Activated naive CD4-positive, alpha-beta T cell treated with anti-CD3 and anti-CD28 coated beads, Interleukin-2, amount 50 U/mL, for 24 hours (primary cell): ENCODE results near the gene TESK2.

Experiments
- H3K27ac Mint-ChIP-seq: one replicate; pipeline ENCODE4 v1.8.0; 2021; ENCODE audit warnings: mild to moderate bottlenecking, mixed read lengths
- H3K27me3 Mint-ChIP-seq: one replicate; pipeline ENCODE4 v1.8.0; 2021; ENCODE audit warnings: mixed read lengths
- H3K36me3 Mint-ChIP-seq: one replicate; pipeline ENCODE4 v1.8.0; 2021; ENCODE audit warnings: mixed read lengths
- H3K4me1 Mint-ChIP-seq: one replicate; pipeline ENCODE4 v1.8.0; 2021; ENCODE audit warnings: mixed read lengths
- H3K4me3 Mint-ChIP-seq: one replicate; pipeline ENCODE4 v1.8.0; 2021; ENCODE audit warnings: mild to moderate bottlenecking, mixed read lengths
- H3K9me3 Mint-ChIP-seq: one replicate; pipeline ENCODE4 v1.8.0; 2021; ENCODE audit warnings: mixed read lengths

TESK2 gene

DNA sequence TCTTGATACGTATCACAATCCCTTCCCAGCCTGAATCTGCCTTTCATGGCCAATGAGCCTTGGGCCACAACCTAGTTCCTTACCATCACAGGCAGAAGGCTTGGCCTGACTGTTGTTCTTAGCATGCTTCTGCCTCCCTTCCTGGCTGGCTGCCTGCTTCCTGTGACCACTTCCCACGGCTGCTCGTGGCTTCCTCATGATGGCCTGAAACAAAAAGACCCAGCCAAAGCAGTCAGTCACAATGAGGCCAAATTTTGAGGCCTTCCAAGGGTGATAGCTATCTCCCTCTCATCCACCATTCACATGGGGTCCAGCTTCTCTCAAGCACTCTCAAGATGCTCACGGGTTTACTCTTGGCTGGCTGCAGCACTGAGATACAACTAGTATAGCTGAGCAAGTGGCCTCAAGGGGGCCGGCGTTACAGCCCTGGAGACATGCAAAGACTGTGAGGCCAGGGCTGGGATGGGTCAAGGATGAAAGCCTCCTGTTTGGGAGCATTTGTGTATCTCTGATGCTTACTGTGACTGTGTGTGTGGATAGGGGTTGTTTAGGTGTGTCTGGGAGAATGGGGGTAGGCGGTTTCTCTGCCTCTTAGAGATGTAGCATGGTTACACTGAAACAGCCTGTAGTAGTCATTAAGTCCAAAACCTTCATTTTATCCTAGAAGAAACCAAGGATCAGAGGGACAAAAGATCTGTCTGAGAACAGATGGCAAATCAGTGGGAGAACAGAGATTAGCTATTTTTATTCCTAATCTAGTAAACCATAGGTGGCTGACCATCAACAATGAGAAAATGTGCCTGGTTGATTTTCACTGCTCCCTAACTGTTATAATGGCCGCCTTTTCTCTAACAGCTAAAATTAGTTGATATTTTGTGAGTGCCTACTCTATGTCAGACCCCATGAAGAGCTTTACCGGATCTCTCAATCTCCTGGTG lies 156.4 kb downstream of the TESK2 start:
- H3K4me1 Mint-ChIP-seq, result peaks cover 46% of the 10 kb centered on the region
- H3K36me3 Mint-ChIP-seq, result peaks cover 4% of the 10 kb centered on the region
- H3K27ac Mint-ChIP-seq, result no peak overlapping the region
- no peaks in the 10 kb centered on the region for H3K27me3 Mint-ChIP-seq
- no peak overlapping the region for H3K4me3 Mint-ChIP-seq
- no peaks in the 10 kb centered on the region for H3K9me3 Mint-ChIP-seq

DNA sequence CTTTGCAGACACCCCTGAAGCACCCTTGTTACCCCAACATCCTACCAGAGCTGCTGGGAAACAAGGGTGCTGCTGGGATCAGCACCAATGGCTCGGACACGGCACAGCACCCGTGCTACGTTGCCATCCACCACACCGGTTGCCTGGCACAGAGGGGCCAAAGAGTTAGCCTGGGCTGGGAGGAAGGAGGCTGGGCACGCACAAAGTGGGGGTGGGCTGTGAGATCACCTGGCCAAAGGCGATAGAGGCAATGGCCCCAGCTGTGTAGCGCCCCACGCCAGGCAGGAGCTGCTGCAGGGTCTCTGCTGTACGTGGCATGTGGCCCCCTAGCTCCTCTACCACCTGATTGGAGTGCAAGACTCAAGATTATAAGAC lies 158.6 kb downstream of the TESK2 start:
- Mint-ChIP-seq H3K36me3 (peaks cover 4% of the 10 kb centered on the region), H3K27me3 (no peaks in the 10 kb centered on the region), H3K27ac (no peak overlapping the region), H3K4me1 (peaks cover 37% of the 10 kb centered on the region), H3K9me3 (no peaks in the 10 kb centered on the region), H3K4me3 (no peak overlapping the region)

DNA sequence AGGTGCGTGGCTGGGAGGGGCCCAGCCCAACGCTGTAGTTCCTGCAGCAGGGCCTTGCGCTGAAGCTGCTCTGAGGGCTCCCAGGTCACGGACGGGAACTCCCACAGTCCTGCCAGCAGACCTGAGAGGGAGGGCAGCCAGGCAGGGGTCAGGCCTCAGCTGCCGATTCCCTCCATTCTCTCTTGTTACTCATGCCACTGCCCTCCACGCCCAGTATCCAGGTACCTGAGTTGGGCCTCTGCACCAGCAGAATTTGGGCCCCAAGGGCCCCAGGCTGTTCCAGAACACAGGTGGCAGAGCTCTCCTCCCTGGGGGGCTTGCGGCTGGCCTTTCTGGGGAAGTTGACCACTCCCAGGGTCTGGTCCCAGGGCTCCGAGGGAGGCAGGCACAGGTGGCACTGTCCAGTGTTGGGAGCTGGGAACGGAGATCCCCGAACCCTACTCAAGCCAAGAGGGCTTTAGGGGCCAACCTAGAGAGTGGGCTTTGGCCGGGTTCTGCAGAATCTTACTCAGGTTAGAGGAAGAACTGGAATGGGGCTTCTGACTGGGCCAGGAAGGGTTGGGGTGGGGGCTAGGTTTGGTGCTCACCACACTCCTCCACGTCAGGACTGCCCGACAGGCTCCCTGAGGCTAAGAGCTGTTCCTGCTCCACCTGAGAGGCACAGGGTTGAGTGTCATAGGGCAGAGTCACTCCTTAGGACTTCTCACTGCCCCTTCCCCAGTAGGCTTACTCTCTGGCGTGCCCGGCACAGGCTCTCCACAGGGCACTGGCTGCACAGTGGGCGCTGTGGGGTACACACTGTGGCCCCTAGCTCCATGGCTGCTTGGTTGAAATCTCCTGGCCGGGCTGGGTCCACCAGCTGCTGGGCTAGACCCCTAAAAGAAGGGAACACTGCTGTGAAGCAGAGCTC lies 159.3 kb downstream of the TESK2 start:
- no peaks in the 10 kb centered on the region for H3K9me3 Mint-ChIP-seq
- H3K4me1 Mint-ChIP-seq, result peaks cover 34% of the 10 kb centered on the region
- no peak overlapping the region for H3K4me3 Mint-ChIP-seq
- H3K27me3 Mint-ChIP-seq, result no peaks in the 10 kb centered on the region
- peaks cover 4% of the 10 kb centered on the region for H3K36me3 Mint-ChIP-seq
- no peak overlapping the region for H3K27ac Mint-ChIP-seq

DNA sequence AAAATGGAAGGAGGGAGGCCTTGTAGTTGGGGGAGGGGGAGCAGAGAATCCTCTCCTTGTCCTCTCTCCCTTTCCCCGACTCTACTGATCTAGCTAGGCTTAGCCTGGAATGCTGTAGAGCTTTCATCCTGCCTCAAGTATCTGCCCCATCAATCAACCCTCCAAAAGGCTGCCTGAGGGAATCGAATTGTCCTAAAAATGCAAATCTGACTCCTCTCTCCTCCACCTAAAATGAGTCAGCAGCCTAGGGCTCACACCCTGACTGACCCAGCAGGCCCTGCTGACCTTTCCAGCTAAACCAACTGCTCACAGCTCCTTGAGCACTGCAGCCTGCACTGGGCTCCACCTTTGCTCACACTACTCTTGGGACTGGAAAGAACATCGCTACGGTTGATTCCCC lies 161.5 kb downstream of the TESK2 start:
- H3K4me1 Mint-ChIP-seq, result peaks cover 15% of the 10 kb centered on the region
- H3K4me3 Mint-ChIP-seq, result no peak overlapping the region
- no peaks in the 10 kb centered on the region for H3K9me3 Mint-ChIP-seq
- H3K27ac Mint-ChIP-seq, result no peak overlapping the region
- H3K36me3 Mint-ChIP-seq, result peaks cover 4% of the 10 kb centered on the region
- no peaks in the 10 kb centered on the region for H3K27me3 Mint-ChIP-seq

GRCh38 chr1:45328680-45329079 lies 162.3 kb downstream of the TESK2 start:
- Mint-ChIP-seq H3K27ac (no peak overlapping the region), H3K27me3 (no peaks in the 10 kb centered on the region), H3K4me3 (peak overlapping the region; percentile 81), H3K9me3 (no peaks in the 10 kb centered on the region), H3K36me3 (peaks cover 4% of the 10 kb centered on the region), H3K4me1 (peaks cover 13% of the 10 kb centered on the region)

GRCh38 chr1:45327644-45328515 lies 163.1 kb downstream of the TESK2 start:
- Mint-ChIP-seq H3K4me1 (peaks cover 13% of the 10 kb centered on the region), H3K9me3 (no peaks in the 10 kb centered on the region), H3K4me3 (peak overlapping the region; percentile 81), H3K36me3 (peaks cover 4% of the 10 kb centered on the region), H3K27ac (peak overlapping the region; percentile 17), H3K27me3 (no peaks in the 10 kb centered on the region)

GRCh38 chr1:45326627-45327623 lies 164.0 kb downstream of the TESK2 start, which contains the start of gene HPDL:
TSS of gene HPDL (plus strand) at chr1:45326895. CDS start at chr1:45327149, 254 bp downstream.
- Mint-ChIP-seq H3K27me3 (no peaks in the 10 kb centered on the region), H3K4me3 (peak within 1 kb of the TSS; percentile 81), H3K9me3 (no peaks in the 10 kb centered on the region), H3K27ac (peak within 1 kb of the TSS; percentile 41), H3K36me3 (peaks cover 4% of the 10 kb centered on the region), H3K4me1 (peaks cover 13% of the 10 kb centered on the region)

DNA sequence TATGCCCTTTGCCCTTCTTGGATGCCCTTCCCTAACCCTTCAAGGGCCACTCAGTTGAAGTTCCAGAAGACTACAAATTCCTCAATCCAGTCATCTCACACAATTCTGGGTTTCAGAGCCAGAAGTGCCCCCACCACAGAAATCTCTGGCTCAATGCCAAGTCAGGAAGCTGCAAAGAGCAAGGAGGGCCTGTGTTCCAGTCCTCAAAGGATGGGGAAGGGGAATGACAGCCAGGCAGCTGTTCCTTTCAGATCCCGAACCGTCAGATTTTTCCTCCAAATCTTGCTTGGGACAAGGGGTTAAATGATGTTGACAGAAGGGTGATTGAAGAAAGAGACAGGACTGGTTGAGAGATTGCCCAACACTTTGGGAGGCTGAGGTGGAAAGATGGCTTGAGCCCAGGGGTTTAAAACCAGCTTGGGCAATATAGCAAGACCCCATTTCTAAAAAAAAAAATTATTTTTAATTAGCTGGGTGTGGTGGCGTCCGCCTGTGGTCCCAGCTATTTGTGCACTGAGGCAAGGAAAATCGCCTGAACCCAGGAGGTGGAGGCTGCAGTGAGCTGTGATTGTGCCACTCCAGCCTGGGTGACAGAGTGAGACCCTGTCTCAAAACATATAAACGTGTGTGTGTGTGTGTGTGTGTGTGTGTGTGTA lies 165.0 kb downstream of the TESK2 start:
- no peaks in the 10 kb centered on the region for H3K9me3 Mint-ChIP-seq
- H3K27me3 Mint-ChIP-seq, result no peaks in the 10 kb centered on the region
- peaks cover 13% of the 10 kb centered on the region for H3K4me1 Mint-ChIP-seq
- H3K36me3 Mint-ChIP-seq, result peaks cover 4% of the 10 kb centered on the region
- H3K4me3 Mint-ChIP-seq, result peak overlapping the region; percentile 81
- peak overlapping the region; percentile 41 for H3K27ac Mint-ChIP-seq

DNA sequence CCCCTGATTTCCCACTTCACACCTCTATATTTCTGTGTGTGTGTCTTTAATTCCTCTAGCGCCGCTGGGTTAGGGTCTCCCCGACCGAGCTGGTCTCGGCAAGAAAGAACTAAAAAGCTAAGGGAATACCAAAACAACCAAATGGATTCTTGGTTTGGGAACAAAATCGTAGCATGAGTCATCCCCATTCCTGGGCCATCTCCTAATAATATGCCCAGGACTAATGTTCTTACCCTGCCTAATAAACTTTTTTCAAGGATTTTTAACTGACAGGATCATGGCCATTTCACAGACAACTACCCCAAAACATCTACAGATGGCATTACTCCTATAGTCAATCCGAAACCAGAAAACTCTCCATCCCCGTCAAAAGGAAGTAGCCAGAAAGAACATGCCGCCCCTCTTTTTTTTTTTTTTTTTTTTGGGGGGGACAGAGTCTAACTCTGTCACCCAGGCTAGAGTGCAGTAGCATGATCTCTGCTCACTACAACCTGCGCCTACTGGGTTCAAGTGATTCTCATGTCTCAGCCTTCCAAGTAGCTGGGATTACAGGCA lies 168.4 kb downstream of the TESK2 start:
- Mint-ChIP-seq H3K9me3 (no peaks in the 10 kb centered on the region), H3K36me3 (no peaks in the 10 kb centered on the region), H3K4me1 (no peaks in the 10 kb centered on the region), H3K4me3 (no peak overlapping the region), H3K27ac (no peak overlapping the region), H3K27me3 (no peaks in the 10 kb centered on the region)

DNA sequence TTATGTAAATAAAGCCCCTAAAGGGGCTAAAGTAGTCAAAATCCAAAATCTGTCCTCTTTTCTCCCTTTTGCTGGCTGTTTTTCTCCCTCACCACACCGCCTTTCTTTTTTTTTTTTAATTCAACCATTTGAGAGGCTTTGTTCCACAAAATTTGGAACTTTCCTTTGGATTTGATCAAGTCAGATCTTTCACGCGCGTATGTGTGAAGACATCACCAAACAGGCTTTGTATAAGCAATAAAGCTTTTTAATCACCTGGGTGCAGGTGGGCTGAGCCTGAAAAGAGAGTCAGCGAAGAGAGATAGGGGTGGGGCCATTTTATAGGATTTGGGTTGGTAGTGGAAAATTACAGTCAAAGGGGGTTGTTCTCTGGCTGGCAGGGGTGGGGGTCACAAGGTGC lies 169.5 kb downstream of the TESK2 start:
- Mint-ChIP-seq H3K36me3 (no peaks in the 10 kb centered on the region), H3K27ac (no peak overlapping the region), H3K4me1 (no peaks in the 10 kb centered on the region), H3K4me3 (no peak overlapping the region), H3K9me3 (no peaks in the 10 kb centered on the region), H3K27me3 (no peaks in the 10 kb centered on the region)

DNA sequence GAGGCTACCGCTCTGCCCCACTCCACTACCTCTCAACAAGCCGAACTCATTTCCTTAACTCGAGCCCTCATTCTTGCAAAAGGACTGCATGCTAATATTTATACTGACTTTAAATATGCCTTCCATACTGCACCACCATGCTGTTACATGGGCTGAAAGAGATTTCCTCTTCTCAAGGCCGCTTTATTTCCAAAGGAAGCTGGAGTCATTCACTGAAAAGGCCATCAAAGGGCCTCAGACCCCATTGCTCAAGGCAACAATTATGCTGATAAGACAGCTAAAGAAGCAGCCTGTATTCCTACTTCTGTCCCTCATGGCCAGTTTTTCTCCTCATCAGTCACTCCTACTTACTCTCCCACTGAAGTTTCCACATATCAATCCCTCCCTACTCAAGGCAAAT lies 171.2 kb downstream of the TESK2 start:
- H3K27me3 Mint-ChIP-seq, result no peaks in the 10 kb centered on the region
- H3K27ac Mint-ChIP-seq, result no peak overlapping the region
- H3K4me1 Mint-ChIP-seq, result no peaks in the 10 kb centered on the region
- H3K36me3 Mint-ChIP-seq, result no peaks in the 10 kb centered on the region
- H3K4me3 Mint-ChIP-seq, result no peak overlapping the region
- H3K9me3 Mint-ChIP-seq, result no peaks in the 10 kb centered on the region

GRCh38 chr1:45317166-45317565 lies 173.8 kb downstream of the TESK2 start:
- Mint-ChIP-seq H3K4me3 (no peak overlapping the region), H3K36me3 (no peaks in the 10 kb centered on the region), H3K27me3 (no peaks in the 10 kb centered on the region)

GRCh38 chr1:45314266-45314665 lies 176.7 kb downstream of the TESK2 start:
- Mint-ChIP-seq H3K4me1 (no peaks in the 10 kb centered on the region), H3K4me3 (no peak overlapping the region), H3K27ac (no peak overlapping the region), H3K9me3 (no peaks in the 10 kb centered on the region), H3K27me3 (no peaks in the 10 kb centered on the region), H3K36me3 (no peaks in the 10 kb centered on the region)

More at GRCh38 chr1:45317166-45317565, 173.8 kb downstream of the TESK2 start:
- Mint-ChIP-seq H3K4me1 (no peaks in the 10 kb centered on the region), H3K27ac (no peak overlapping the region), H3K9me3 (no peaks in the 10 kb centered on the region)
